Measurements from ENCODE around the gene RPS6KA1. TPM values are rescaled to one million over a fixed set of nuclear protein-coding genes. Genes with fewer than 3 reads are reported as not detected.
A peak's percentile ranks its signal among the peaks of the same experiment; 100 is the strongest.

RPS6KA1 gene
- total and polyA plus RNA-seq, 10 of the 15 experiments (the other 5 are each of a cell fraction or from before 2014, with no cell fraction given) = 5.0 to 136 (median 91.5) TPM

DNA sequence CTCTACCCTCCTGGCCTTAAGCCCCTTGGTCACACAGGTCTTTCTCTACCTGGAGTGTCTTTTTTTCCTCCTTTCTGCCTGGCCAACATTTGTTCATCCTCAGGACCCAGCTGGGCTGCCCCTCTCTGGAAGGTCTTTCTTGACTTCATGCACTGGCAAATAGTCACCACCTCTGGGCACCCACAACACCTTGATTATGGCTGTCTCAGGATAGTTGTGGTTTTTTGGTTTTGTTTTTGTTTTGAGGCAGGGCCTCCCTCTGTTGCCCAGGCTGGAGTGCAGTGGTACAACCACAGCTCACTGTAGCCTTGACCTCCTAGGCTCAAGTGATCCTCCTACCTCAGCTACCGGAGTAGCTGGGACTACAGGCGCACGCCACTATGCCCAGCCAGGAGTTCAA lies 10.8 kb downstream of the RPS6KA1 start:
- RAD21 ChIA-PET (ENCODE audit: unreplicated experiment) = interaction anchor here (0.7 to 4.4 kb wide), 7 partner anchors 10 to 248 kb away, joined by 3 to 28 read pairs (median 19); partner anchors contain the start of genes PIGV and RPS6KA1
- no peak overlapping the region for H3K4me3 ChIP-seq
- 42% methylated on average over 3 of the region's 3 CpGs for WGBS (ENCODE audit: insufficient coverage, insufficient replicate concordance, low lambda C conversion rate, missing lambda C conversion rate)
- DNase-seq (ENCODE audit: low read depth, low spot score) = no peak
- SMC1A ChIA-PET (ENCODE audit: uncharacterized antibody, unreplicated experiment) = interaction anchor here (1.7 to 5.1 kb wide), 7 partner anchors 9 to 60 kb away, joined by 5 to 53 read pairs (median 14); partner anchors contain the start of gene RPS6KA1
- no peaks in the 10 kb centered on the region for H3K9me3 ChIP-seq (replicated peaks; ENCODE audit: control insufficient read depth, insufficient read depth, low read length)
- 0 out of 3 replicates have a peak, but pooled peaks have one; percentile 1 for ATAC-seq
- H3K27ac ChIP-seq (ENCODE audit: control insufficient read depth, insufficient read depth) = peak overlapping the region; percentile 61
- POLR2A ChIA-PET = interaction anchor here (0.5 to 3.8 kb wide), 8 partner anchors 10 to 635 kb away, joined by 3 to 19 read pairs (median 5); partner anchors contain the start of gene RPS6KA1
- no TSS peak for BruUV-seq (replicated peaks)
- TF ChIP-seq BHLHE40 (IDR thresholded peaks at IDR 0.05; ENCODE audit: borderline replicate concordance in 1 of 2, low read depth in 2 of 2, low read length in 1 of 2) (0 out of 4 replicates have a peak, but pooled peaks of 1 of the 2 experiments have one; percentile 6), CREM (IDR thresholded peaks at IDR 0.05; ENCODE audit: low read depth) (no peak)
- intact Hi-C loops (cut with micrococcal nuclease; ENCODE audit: unreplicated experiment) = loop anchor here (5.0 kb wide), 3 partner anchors 57 to 247 kb away; partner anchors contain the start of gene PIGV
- H3K9ac ChIP-seq (ENCODE audit: control insufficient read depth, insufficient read depth, low read length) = no peak overlapping the region
- H3K27me3 ChIP-seq (replicated peaks in 1 of 2; ENCODE audit: control insufficient read depth in 2 of 2, insufficient read depth in 2 of 2, low read length in 1 of 2) = no peaks in the 10 kb centered on the region
- H3K4me1 ChIP-seq (ENCODE audit: control insufficient read depth, insufficient read depth, low read length) = peaks cover 63% of the 10 kb centered on the region
- CTCF ChIA-PET = interaction anchor here (0.9 to 6.0 kb wide), 11 partner anchors 11 to 248 kb away, joined by 3 to 123 read pairs (median 18); partner anchors contain the start of genes PIGV and RPS6KA1
- no peak overlapping the region for H2AFZ ChIP-seq (ENCODE audit: control insufficient read depth, low read depth, low read length)
- peaks cover 18% of the 10 kb centered on the region for H3K79me2 ChIP-seq (ENCODE audit: control insufficient read depth, insufficient read depth, low read length)
- H3K4me2 ChIP-seq (ENCODE audit: control insufficient read depth, insufficient read depth) = peak overlapping the region; percentile 32; the same call in 1 of the 2 replicates
- in situ Hi-C loops (cut with MboI) = no loop called here
- H4K20me1 ChIP-seq (ENCODE audit: control insufficient read depth, insufficient read depth) = no peaks in the 10 kb centered on the region
- peaks cover 0 to 1% of the 10 kb centered on the region in 2 experiments; a peak in 3 of 4 replicates for H3K36me3 ChIP-seq (ENCODE audit: control insufficient read depth in 2 of 2, insufficient read depth in 2 of 2, low read length in 1 of 2)
- FAIRE-seq = no peak

DNA sequence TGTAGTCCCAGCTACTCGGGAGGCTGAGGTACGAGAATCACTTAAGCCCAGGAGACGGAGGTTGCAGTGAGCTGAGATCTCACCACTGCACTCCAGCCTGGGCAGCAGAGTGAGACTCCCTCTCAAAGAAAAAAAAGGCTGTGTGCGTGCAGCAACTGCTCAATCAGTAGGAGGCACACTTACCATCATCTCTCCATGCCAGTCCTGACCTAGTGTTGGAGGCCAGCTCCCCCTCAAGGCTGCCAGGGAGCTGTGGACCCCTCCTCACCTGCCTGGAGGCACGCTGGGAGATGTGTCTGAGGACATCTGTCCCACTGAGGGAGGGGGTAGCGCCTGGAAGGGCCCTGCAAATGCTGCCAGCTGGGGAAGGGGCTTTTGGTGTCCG lies 11.9 kb downstream of the RPS6KA1 start:
- Histone ChIP-seq H3K4me2 (ENCODE audit: control insufficient read depth, insufficient read depth) (peak overlapping the region; percentile 90), H3K27ac (ENCODE audit: control insufficient read depth, insufficient read depth) (peak overlapping the region; percentile 97), H3K4me1 (ENCODE audit: control insufficient read depth, insufficient read depth, low read length) (peaks cover 63% of the 10 kb centered on the region), H4K20me1 (ENCODE audit: control insufficient read depth, insufficient read depth) (no peaks in the 10 kb centered on the region), H2AFZ (ENCODE audit: control insufficient read depth, low read depth, low read length) (peak overlapping the region; percentile 49), H3K9me3 (replicated peaks; ENCODE audit: control insufficient read depth, insufficient read depth, low read length) (no peaks in the 10 kb centered on the region), H3K4me3 (peak overlapping the region; percentile 24; the same call in 1 of the 2 replicates), H3K27me3 (replicated peaks in 1 of 2; ENCODE audit: control insufficient read depth in 2 of 2, insufficient read depth in 2 of 2, low read length in 1 of 2) (no peaks in the 10 kb centered on the region), H3K79me2 (ENCODE audit: control insufficient read depth, insufficient read depth, low read length) (peaks cover 29% of the 10 kb centered on the region), H3K36me3 (ENCODE audit: control insufficient read depth in 2 of 2, insufficient read depth in 2 of 2, low read length in 1 of 2) (no peaks in the 10 kb centered on the region; a peak in 2 of 4 replicates), H3K9ac (ENCODE audit: control insufficient read depth, insufficient read depth, low read length) (peak overlapping the region; percentile 54; the same call in 1 of the 2 replicates)
- FAIRE-seq = no peak
- POLR2A ChIA-PET = interaction anchor here (0.5 to 3.8 kb wide), 10 partner anchors 12 to 151 kb away, joined by 3 to 19 read pairs (median 6); partner anchors contain the start of gene RPS6KA1
- intact Hi-C loops (cut with micrococcal nuclease; ENCODE audit: unreplicated experiment) = loop anchor here (5.0 kb wide), 3 partner anchors 56 to 246 kb away; partner anchors contain the start of gene PIGV
- CTCF ChIA-PET = interaction anchor here (0.8 to 6.0 kb wide), 15 partner anchors 9 to 258 kb away, joined by 3 to 123 read pairs (median 4); partner anchors contain the start of genes HMGN2, PIGV and RPS6KA1
- BruUV-seq (replicated peaks) = no TSS peak
- ATAC-seq = no peak
- in situ Hi-C loops (cut with MboI) = no loop called here
- SMC1A ChIA-PET (ENCODE audit: uncharacterized antibody, unreplicated experiment) = interaction anchor here (0.7 to 5.1 kb wide), 18 partner anchors 8 to 259 kb away, joined by 3 to 21 read pairs (median 4); partner anchors contain the start of genes DHDDS and RPS6KA1
- WGBS (ENCODE audit: insufficient coverage, insufficient replicate concordance, low lambda C conversion rate, missing lambda C conversion rate) = 0% methylated on average over 7 of the region's 7 CpGs
- DNase-seq (ENCODE audit: low read depth, low spot score) = no peak
- RAD21 ChIA-PET (ENCODE audit: unreplicated experiment) = interaction anchor here (0.6 to 4.4 kb wide), 14 partner anchors 11 to 324 kb away, joined by 3 to 27 read pairs (median 6); partner anchors contain the start of genes PIGV and RPS6KA1
- TF ChIP-seq SPI1 (IDR thresholded peaks at IDR 0.05; ENCODE audit: borderline replicate concordance, insufficient read depth, low read depth, low read length) = no peak
- TF ChIP-seq, protein P1, sequence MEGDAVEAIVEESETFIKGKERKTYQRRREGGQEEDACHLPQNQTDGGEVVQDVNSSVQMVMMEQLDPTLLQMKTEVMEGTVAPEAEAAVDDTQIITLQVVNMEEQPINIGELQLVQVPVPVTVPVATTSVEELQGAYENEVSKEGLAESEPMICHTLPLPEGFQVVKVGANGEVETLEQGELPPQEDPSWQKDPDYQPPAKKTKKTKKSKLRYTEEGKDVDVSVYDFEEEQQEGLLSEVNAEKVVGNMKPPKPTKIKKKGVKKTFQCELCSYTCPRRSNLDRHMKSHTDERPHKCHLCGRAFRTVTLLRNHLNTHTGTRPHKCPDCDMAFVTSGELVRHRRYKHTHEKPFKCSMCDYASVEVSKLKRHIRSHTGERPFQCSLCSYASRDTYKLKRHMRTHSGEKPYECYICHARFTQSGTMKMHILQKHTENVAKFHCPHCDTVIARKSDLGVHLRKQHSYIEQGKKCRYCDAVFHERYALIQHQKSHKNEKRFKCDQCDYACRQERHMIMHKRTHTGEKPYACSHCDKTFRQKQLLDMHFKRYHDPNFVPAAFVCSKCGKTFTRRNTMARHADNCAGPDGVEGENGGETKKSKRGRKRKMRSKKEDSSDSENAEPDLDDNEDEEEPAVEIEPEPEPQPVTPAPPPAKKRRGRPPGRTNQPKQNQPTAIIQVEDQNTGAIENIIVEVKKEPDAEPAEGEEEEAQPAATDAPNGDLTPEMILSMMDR (IDR thresholded peaks at IDR 0.05 in 2 of 3, conservative IDR thresholded peaks at IDR 0.05 in 1 of 3; ENCODE audit: control insufficient read depth in 2 of 3, extremely low read depth in 1 of 3, insufficient read depth in 1 of 3, low read depth in 3 of 3, low read length in 3 of 3) = no peak
- TF ChIP-seq, protein P2, sequence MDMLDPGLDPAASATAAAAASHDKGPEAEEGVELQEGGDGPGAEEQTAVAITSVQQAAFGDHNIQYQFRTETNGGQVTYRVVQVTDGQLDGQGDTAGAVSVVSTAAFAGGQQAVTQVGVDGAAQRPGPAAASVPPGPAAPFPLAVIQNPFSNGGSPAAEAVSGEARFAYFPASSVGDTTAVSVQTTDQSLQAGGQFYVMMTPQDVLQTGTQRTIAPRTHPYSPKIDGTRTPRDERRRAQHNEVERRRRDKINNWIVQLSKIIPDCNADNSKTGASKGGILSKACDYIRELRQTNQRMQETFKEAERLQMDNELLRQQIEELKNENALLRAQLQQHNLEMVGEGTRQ (IDR thresholded peaks at IDR 0.05; ENCODE audit: borderline replicate concordance, low read depth, low read length) = no peak
- TF ChIP-seq SMAD5 (IDR thresholded peaks at IDR 0.05; ENCODE audit: low read depth) = no peak
